ENCODE results near the gene RPN2.

GRCh38 chr20:37251825-37252477 is 72.8 kb downstream of the RPN2 start:
- TF ChIP-seq, protein P1, sequence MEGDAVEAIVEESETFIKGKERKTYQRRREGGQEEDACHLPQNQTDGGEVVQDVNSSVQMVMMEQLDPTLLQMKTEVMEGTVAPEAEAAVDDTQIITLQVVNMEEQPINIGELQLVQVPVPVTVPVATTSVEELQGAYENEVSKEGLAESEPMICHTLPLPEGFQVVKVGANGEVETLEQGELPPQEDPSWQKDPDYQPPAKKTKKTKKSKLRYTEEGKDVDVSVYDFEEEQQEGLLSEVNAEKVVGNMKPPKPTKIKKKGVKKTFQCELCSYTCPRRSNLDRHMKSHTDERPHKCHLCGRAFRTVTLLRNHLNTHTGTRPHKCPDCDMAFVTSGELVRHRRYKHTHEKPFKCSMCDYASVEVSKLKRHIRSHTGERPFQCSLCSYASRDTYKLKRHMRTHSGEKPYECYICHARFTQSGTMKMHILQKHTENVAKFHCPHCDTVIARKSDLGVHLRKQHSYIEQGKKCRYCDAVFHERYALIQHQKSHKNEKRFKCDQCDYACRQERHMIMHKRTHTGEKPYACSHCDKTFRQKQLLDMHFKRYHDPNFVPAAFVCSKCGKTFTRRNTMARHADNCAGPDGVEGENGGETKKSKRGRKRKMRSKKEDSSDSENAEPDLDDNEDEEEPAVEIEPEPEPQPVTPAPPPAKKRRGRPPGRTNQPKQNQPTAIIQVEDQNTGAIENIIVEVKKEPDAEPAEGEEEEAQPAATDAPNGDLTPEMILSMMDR (IDR thresholded peaks at IDR 0.05): no peak
- no peak for TF ChIP-seq POLR2A (IDR thresholded peaks at IDR 0.05)
